GM12878 (cell line): ENCODE results near the gene CHMP4B. TPM values are rescaled to one million over a fixed set of nuclear protein-coding genes. Genes with fewer than 3 reads are reported as not detected.

Source experiments
- ATAC-seq: fragments of 200-7000 bp; cut with Tn5 transposase; 3 replicates; pipeline ENCODE4 v1.9.1; 2020; ENCODE audit warnings: mild to moderate bottlenecking, moderate library complexity
- BruUV-seq: library from RNA; stranded (reverse); fragments of 400-500 nt; replicated peaks from 2 replicates; lab custom pipeline; 2021; lab: Mats Ljungman, UMichigan
- CTCF ChIA-PET: fragments of 300-600 bp; sonication (Branson Sonifier 250); formaldehyde crosslinking; extraction: SDS; loops from one replicate; lab custom pipeline; 2021; ENCODE audit warnings: inconsistent platforms; lab: Yijun Ruan, JAX
- POLR2A ChIA-PET: fragments of 350-600 bp; formaldehyde crosslinking; extraction: SDS; loops from one replicate; lab custom pipeline; 2021; ENCODE audit warnings: inconsistent platforms; lab: Charles Lee
- RAD21 ChIA-PET: fragments of 300-600 bp; sonication (Branson Sonifier 250); formaldehyde crosslinking; loops from one replicate; lab custom pipeline; 2023; ENCODE audit warnings: antibody characterized with exemption; ENCODE audit not compliant: unreplicated experiment; lab: Charles Lee
- SMC1A ChIA-PET: fragments of 300-600 bp; sonication (Branson Sonifier 250); formaldehyde crosslinking; loops from one replicate; lab custom pipeline; 2023; ENCODE audit not compliant: unreplicated experiment, uncharacterized antibody; lab: Charles Lee
- DNase-seq: peaks from one replicate; pipeline ENCODE4 v3.0.0-alpha.2; 2011; ENCODE audit warnings: low read depth, low spot score
- FAIRE-seq: peaks from 3 replicates; lab custom pipeline; 2011; peaks lifted over from hg19 to GRCh38; lab: Jason Lieb, UNC
- H2AFZ ChIP-seq: 2 replicates; pipeline ENCODE4 v1.6.0; 2011; ENCODE audit warnings: low read depth, low read length, control low read depth; ENCODE audit not compliant: control insufficient read depth
- H3K27ac ChIP-seq: 2 replicates; pipeline ENCODE4 v1.5.1; 2011; ENCODE audit warnings: control low read depth; ENCODE audit not compliant: control insufficient read depth, insufficient read depth
- H3K27me3 ChIP-seq, 2 experiments: replicated peaks in 1 of 2; 2 replicates each; pipeline versions ENCODE4 v1.6.0 to v1.6.1; 2011; ENCODE audit warnings: low read length in 1 of 2; ENCODE audit not compliant: control insufficient read depth in 2 of 2, insufficient read depth in 2 of 2
- H3K36me3 ChIP-seq, 2 experiments: 2 replicates each; pipeline ENCODE4 v1.5.1; 2011; ENCODE audit warnings: low read length in 1 of 2; ENCODE audit not compliant: control insufficient read depth in 2 of 2, insufficient read depth in 2 of 2
- H3K4me1 ChIP-seq: 2 replicates; pipeline ENCODE4 v1.6.1; 2011; ENCODE audit warnings: mild to moderate bottlenecking, low read length, moderate library complexity, mixed read lengths; ENCODE audit not compliant: control insufficient read depth, insufficient read depth
- H3K4me2 ChIP-seq: 2 replicates; pipeline ENCODE4 v1.6.0; 2011; ENCODE audit warnings: control low read depth; ENCODE audit not compliant: control insufficient read depth, insufficient read depth
- H3K4me3 ChIP-seq: fragments of 200-600 bp; sonication (generic); 2 replicates; pipeline ENCODE4 v1.5.1; 2016
- H3K79me2 ChIP-seq: 2 replicates; pipeline ENCODE4 v1.6.0; 2011; ENCODE audit warnings: low read length; ENCODE audit not compliant: control insufficient read depth, insufficient read depth
- H3K9ac ChIP-seq: 2 replicates; pipeline ENCODE4 v1.8.0; 2011; ENCODE audit warnings: low read length, control low read depth, mixed read lengths; ENCODE audit not compliant: control insufficient read depth, insufficient read depth
- H3K9me3 ChIP-seq: replicated peaks from 3 replicates; pipeline ENCODE4 v1.5.1; 2011; ENCODE audit warnings: mild to moderate bottlenecking, low read length; ENCODE audit not compliant: control insufficient read depth, insufficient read depth
- H4K20me1 ChIP-seq: 2 replicates; pipeline ENCODE4 v1.6.0; 2011; ENCODE audit not compliant: control insufficient read depth, insufficient read depth
- ATF7 ChIP-seq: fragments of 450-650 bp; IDR thresholded peaks from 2 replicates; pipeline ENCODE4 v1.6.1; 2016; ENCODE audit warnings: low read depth, mild to moderate bottlenecking
- CREM ChIP-seq: IDR thresholded peaks from 2 replicates; pipeline ENCODE4 v1.6.1; 2014; ENCODE audit warnings: antibody characterized with exemption, low read depth
- EZH2 ChIP-seq: IDR thresholded peaks from 2 replicates; pipeline ENCODE4 v1.6.1; 2012; ENCODE audit warnings: low read depth, mild to moderate bottlenecking, control low read depth, inconsistent platforms, low read length, borderline replicate concordance; ENCODE audit not compliant: control insufficient read depth
- FOXM1 ChIP-seq: IDR thresholded peaks from 2 replicates; pipeline ENCODE4 v1.6.1; 2012; ENCODE audit warnings: low read depth, mild to moderate bottlenecking, inconsistent platforms, low read length, moderate library complexity
- IKZF2 ChIP-seq, 2 experiments: fragments of 450-650 bp; IDR thresholded peaks; 2 replicates each; pipeline ENCODE4 v1.6.1; 2017; ENCODE audit warnings: mild to moderate bottlenecking in 2 of 2, moderate library complexity in 2 of 2
- MXI1 ChIP-seq: fragments of 150-350 bp; IDR thresholded peaks from 2 replicates; pipeline ENCODE4 v1.6.1; 2011; ENCODE audit warnings: low read depth, mild to moderate bottlenecking, inconsistent platforms, low read length, improper control_type of control experiment
- POLR2AphosphoS5 ChIP-seq: IDR thresholded peaks from 2 replicates; pipeline ENCODE4 v1.6.1; 2011; ENCODE audit warnings: mild to moderate bottlenecking, low read length, inconsistent platforms
- SIN3A ChIP-seq: IDR thresholded peaks from 2 replicates; pipeline ENCODE4 v1.6.1; 2012; ENCODE audit warnings: low read depth, low read length, improper control_type of control experiment
- SIX5 ChIP-seq: IDR thresholded peaks from 2 replicates; pipeline ENCODE4 v1.6.1; 2011; ENCODE audit warnings: mild to moderate bottlenecking, low read depth, low read length, moderate library complexity; ENCODE audit not compliant: severe bottlenecking
- SPI1 ChIP-seq: IDR thresholded peaks from 2 replicates; pipeline ENCODE4 v1.6.1; 2011; ENCODE audit warnings: low read depth, mild to moderate bottlenecking, low read length, moderate library complexity, borderline replicate concordance; ENCODE audit not compliant: insufficient read depth
- TCF3 ChIP-seq: IDR thresholded peaks from 2 replicates; pipeline ENCODE4 v1.6.1; 2012; ENCODE audit warnings: low read depth, mild to moderate bottlenecking, low read length, borderline replicate concordance; ENCODE audit not compliant: insufficient read depth
- ZNF24 ChIP-seq: fragments of 450-650 bp; IDR thresholded peaks from 2 replicates; pipeline ENCODE4 v1.6.1; 2017; ENCODE audit warnings: antibody characterized with exemption, mild to moderate bottlenecking
- ZNF384 ChIP-seq: IDR thresholded peaks from 2 replicates; pipeline ENCODE4 v1.6.1; 2012; ENCODE audit warnings: low read depth, mild to moderate bottlenecking, low read length, improper control_type of control experiment, borderline replicate concordance
- WGBS: methylation state at CpG from one replicate; pipeline ENCODE4 v1.1.6; 2016; ENCODE audit warnings: low lambda C conversion rate; ENCODE audit not compliant: insufficient replicate concordance, insufficient coverage; ENCODE audit errors: missing lambda C conversion rate; 5-methylcytosine and 5-hydroxymethylcytosine counted together
- in situ Hi-C: fragments of 300-500 bp; cut with MboI; formaldehyde crosslinking; loops from 9 replicates; pipeline ENCODE4 v1.14.3; 2018; ENCODE audit warnings: mixed read lengths
- intact Hi-C: fragments of 100-400 bp; cut with micrococcal nuclease; formaldehyde crosslinking; loops from one replicate; pipeline ENCODE4 v1.14.2; 2022; ENCODE audit not compliant: unreplicated experiment
- polyA plus RNA-seq, 11 experiments: library from polyadenylated mRNA; depleted of rRNA in 4 of 11; unstranded in 6 of 11; stranded (reverse) in 5 of 11; fragments of >200 nt; fragmentation: Nextera tagmentation in 4 of 11; fragmentation: Illumina TruSeq in 1 of 11; extraction: Ambion mirVana in 4 of 11; extraction: Trizol in 1 of 11; gene quantifications; 1 replicate in 1 of 11; 2 replicates in 10 of 11; pipeline versions ENCODE4 v1.2.1 to v1.2.3, GENCODE V29; 2011 to 2016; ENCODE audit warnings: inconsistent platforms in 2 of 11, missing spikeins in 2 of 11, low read depth in 1 of 11
- total RNA-seq, 4 experiments: library from RNA; depleted of rRNA in 3 of 4; stranded (reverse); fragments of >200 nt in 3 of 4; fragmentation: Illumina TruSeq in 1 of 4; extraction: Trizol in 1 of 4; gene quantifications; 2 replicates each; pipeline versions ENCODE4 v1.2.1 to v1.2.3, GENCODE V29; 2013 to 2021
- TF ChIP-seq, protein P1 (sequence below): IDR thresholded peaks from 2 replicates; pipeline ENCODE4 v1.6.1; 2011; ENCODE audit warnings: low read depth, low read length, improper control_type of control experiment, borderline replicate concordance
- TF ChIP-seq, protein P2 (sequence below): IDR thresholded peaks from 2 replicates; pipeline ENCODE4 v1.6.1; 2011; ENCODE audit warnings: mild to moderate bottlenecking, low read depth, low read length, moderate library complexity; ENCODE audit not compliant: insufficient replicate concordance
- TF ChIP-seq, protein P3 (sequence below): fragments of 450-650 bp; IDR thresholded peaks from 2 replicates; pipeline ENCODE4 v1.6.1; 2016; ENCODE audit warnings: mild to moderate bottlenecking

Gene CHMP4B
- total and polyA plus RNA-seq, 10 of the 15 experiments (the other 5 are each of a cell fraction or from before 2014, with no cell fraction given), result 4.2 to 118 (median 49.6) TPM

DNA sequence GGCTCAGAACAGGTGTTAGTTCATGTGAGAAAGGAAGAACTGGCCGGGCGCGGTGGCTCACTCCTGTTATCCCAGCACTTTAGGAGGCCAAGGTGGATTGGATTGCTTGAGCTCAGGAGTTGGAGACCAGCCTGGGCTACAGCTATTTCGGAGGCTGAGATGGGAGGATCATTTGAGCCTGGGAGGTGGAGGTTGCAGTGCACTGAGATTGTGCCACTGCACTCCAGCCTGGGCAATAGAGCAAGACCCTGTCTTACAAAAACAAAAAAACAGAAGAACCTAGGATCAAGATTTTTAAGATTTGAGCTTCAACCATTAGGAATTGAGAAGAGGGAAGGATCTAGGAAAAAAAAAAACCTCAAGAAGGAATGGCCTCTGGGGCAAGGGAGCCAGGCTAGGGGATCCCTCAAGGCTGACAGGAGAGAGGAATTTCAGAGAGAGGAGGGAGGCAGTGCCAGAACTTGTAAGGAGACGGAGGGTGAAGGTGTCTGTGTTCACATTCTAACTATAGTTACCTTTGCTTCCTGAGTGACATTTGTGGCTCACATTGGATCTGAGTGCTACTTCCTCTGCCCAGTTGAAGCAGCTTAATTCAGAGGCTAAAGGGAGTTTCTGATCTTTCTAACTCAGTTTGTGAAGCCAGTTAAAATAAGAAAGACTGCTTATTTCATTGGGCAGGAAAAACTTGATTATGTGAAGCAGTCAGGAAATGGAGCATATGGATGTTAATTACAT is 26.1 kb downstream of the CHMP4B start:
- Histone ChIP-seq H4K20me1 (no peaks in the 10 kb centered on the region), H3K4me1 (peaks cover 19% of the 10 kb centered on the region), H3K79me2 (peaks cover 68% of the 10 kb centered on the region), H3K9ac (no peak overlapping the region), H3K9me3 (no peaks in the 10 kb centered on the region; the same call in 2 of the 3 replicates), H3K27me3 (no peaks in the 10 kb centered on the region), H3K36me3 (peaks cover 1 to 5% of the 10 kb centered on the region in 2 experiments; a peak in 3 of 4 replicates), H3K4me2 (peak overlapping the region; percentile 10), H3K27ac (peak overlapping the region; percentile 45), H2AFZ (no peak overlapping the region), H3K4me3 (no peak overlapping the region)
- intact Hi-C loops (no loop called here), in situ Hi-C loops (no loop called here)
- TF ChIP-seq, protein P1, sequence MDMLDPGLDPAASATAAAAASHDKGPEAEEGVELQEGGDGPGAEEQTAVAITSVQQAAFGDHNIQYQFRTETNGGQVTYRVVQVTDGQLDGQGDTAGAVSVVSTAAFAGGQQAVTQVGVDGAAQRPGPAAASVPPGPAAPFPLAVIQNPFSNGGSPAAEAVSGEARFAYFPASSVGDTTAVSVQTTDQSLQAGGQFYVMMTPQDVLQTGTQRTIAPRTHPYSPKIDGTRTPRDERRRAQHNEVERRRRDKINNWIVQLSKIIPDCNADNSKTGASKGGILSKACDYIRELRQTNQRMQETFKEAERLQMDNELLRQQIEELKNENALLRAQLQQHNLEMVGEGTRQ, result no peak
- TF ChIP-seq SIN3A, result no peak
- no peak for TF ChIP-seq FOXM1
- peak; percentile 52; the same call in 1 of the 2 replicates for TF ChIP-seq SPI1
- no peak for TF ChIP-seq MXI1
- 0 out of 4 replicates have a peak, but pooled peaks of 1 of the 2 experiments have one; percentile 10 for TF ChIP-seq IKZF2 (IDR thresholded peaks at IDR 0.05)
- TF ChIP-seq, protein P2, sequence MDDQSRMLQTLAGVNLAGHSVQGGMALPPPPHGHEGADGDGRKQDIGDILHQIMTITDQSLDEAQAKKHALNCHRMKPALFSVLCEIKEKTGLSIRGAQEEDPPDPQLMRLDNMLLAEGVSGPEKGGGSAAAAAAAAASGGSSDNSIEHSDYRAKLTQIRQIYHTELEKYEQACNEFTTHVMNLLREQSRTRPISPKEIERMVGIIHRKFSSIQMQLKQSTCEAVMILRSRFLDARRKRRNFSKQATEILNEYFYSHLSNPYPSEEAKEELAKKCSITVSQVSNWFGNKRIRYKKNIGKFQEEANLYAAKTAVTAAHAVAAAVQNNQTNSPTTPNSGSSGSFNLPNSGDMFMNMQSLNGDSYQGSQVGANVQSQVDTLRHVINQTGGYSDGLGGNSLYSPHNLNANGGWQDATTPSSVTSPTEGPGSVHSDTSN, result no peak
- TF ChIP-seq, protein P3, sequence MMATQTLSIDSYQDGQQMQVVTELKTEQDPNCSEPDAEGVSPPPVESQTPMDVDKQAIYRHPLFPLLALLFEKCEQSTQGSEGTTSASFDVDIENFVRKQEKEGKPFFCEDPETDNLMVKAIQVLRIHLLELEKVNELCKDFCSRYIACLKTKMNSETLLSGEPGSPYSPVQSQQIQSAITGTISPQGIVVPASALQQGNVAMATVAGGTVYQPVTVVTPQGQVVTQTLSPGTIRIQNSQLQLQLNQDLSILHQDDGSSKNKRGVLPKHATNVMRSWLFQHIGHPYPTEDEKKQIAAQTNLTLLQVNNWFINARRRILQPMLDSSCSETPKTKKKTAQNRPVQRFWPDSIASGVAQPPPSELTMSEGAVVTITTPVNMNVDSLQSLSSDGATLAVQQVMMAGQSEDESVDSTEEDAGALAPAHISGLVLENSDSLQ, result peak; percentile 78
- no peak for TF ChIP-seq ZNF24
- no peak for TF ChIP-seq SIX5
- TF ChIP-seq CREM, result no peak
- no peak for TF ChIP-seq TCF3
- no peak for TF ChIP-seq ZNF384
- no peak for TF ChIP-seq ATF7
- no peak for TF ChIP-seq EZH2
- TF ChIP-seq POLR2AphosphoS5, result no peak
- peak; percentile 77 for ATAC-seq
- RAD21 ChIA-PET, result interaction anchor here (1.1 to 2.1 kb wide), 3 partner anchors 12 to 43 kb away, joined by 3 to 4 read pairs (median 4); no protein-coding TSS in a partner anchor
- no peak for DNase-seq
- SMC1A ChIA-PET, result interaction anchor here (0.6 to 3.1 kb wide), 7 partner anchors 18 to 233 kb away, joined by 3 to 9 read pairs (median 3); no protein-coding TSS in a partner anchor
- FAIRE-seq, result no peak
- CTCF ChIA-PET, result interaction anchor here (0.6 to 2.1 kb wide), 6 partner anchors 12 to 278 kb away, joined by 3 to 7 read pairs (median 4); no protein-coding TSS in a partner anchor
- no TSS peak for BruUV-seq
- POLR2A ChIA-PET, result interaction anchor here (0.6 to 1.5 kb wide), 5 partner anchors 10 to 176 kb away, joined by 3 read pairs; no protein-coding TSS in a partner anchor
- 80% methylated on average over 5 of the region's 5 CpGs for WGBS
